Activated gamma-delta T cell treated with anti-CD3 and anti-CD28 coated beads, Interleukin-2, amount 50 U/mL, for 16 hours (primary cell): Measurements from ENCODE around the gene SMAP1.
"Not testable (repeated sequence)": the region's sequence is repeated elsewhere in the genome, so short reads cannot be mapped to it uniquely, and the experiment has no call there.

Experiments
- DNase-seq: peaks from one replicate; pipeline ENCODE4 v3.0.0-alpha.2; 2020; ENCODE audit warnings: low read depth

The SMAP1 gene

GRCh38 chr6:70740746-70741145, 73.1 kb downstream of the SMAP1 start:
- not testable (repeated sequence) for DNase-seq

- DNase-seq = not testable (repeated sequence)
These were observed 74.8 kb downstream of the SMAP1 start for GRCh38 chr6:70742462-70742861.

DNA sequence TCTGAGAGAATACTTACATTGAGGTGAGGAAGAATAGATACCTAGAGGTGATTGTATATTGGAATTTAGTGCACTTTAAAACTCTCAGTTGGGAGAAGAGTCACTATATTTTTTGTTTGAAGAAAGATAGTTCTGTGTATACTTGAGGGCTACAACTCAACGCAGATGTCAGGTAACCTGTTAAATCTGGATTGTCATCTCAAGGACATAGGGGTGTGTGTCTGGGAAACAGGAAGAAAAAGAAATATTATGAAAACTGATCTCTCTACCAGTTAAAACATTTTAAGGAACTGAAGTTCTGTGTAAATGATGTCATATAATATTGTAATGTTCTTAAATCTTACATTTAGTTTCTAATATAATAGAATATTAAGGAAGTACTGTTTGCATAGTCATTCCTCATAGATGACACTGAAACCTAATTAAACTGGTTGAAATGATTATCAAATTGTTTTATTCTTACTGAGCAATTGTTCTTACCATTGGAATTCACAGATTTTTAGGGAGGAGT, 86.2 kb downstream of the SMAP1 start:
- no peak for DNase-seq

GRCh38 chr6:70758883-70759282, 91.2 kb downstream of the SMAP1 start:
- DNase-seq = no peak

GRCh38 chr6:70763754-70764510, 96.2 kb downstream of the SMAP1 start:
- no peak for DNase-seq

GRCh38 chr6:70764706-70765105, 97.0 kb downstream of the SMAP1 start:
- no peak for DNase-seq

DNA sequence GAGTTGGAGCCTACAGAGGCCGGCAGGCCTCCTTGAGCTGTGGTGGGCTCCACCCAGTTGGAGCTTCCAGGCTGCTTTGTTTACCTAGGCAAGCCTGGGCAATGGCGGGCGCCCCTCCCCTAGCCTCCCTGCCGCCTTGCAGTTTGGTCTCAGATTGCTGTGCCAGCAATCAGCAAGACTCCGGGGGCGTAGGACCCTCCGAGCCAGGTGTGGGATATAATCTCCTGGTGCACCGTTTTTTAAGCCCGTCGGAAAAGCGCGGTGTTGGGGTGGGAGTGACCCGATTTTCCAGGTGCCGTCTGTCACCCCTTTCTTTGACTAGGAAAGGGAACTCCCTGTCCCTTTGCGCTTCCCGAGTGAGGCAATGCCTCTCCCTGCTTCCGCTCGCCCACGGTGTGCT, 103.7 kb downstream of the SMAP1 start:
- DNase-seq = not testable (repeated sequence)

- no peak for DNase-seq
These were observed 112.3 kb downstream of the SMAP1 start for GRCh38 chr6:70779934-70780333.

GRCh38 chr6:70790483-70791224, 123.0 kb downstream of the SMAP1 start:
- no peak for DNase-seq

DNA sequence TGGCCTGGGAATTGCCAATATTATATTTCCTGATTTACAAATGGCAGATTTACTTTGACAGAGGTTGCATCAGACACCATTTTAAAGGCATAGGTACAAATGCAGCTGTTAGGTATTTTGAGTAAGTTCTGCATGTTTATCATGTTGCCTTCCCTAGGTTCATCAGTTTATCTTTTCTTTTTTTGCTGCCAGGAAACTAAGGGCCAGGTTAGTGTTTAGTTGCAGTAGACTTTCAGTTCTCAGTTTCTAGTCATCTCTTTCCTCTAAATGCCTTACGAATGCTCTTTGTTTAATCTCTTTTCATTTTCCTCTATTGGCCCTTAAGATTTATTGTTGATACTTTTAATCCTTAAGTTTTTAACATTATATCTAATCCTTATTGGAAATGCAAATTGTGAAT, 129.9 kb downstream of the SMAP1 start:
- DNase-seq = no peak

GRCh38 chr6:70806086-70806485, 138.4 kb downstream of the SMAP1 start:
- DNase-seq = no peak

GRCh38 chr6:70811788-70812187, 144.1 kb downstream of the SMAP1 start:
- no peak for DNase-seq

DNA sequence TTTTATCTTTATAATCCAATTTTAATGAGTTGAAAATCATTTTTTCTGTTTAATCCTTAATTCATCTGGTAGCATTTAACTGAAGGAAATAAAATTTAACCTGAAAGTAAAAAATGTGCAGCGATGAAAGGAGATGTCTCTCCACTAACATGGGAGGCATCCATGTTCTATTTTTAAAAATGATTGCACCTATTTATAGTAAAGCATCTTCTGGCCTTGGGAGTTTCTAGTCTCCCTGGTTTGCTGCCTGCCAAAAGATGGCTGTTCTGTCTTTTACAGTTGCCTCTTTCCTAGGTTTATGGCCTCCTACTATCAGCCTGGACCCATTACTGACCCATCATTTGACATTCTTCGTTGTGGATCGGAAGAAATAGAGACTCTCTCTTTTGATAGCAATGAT, 146.2 kb downstream of the SMAP1 start:
- no peak for DNase-seq

DNA sequence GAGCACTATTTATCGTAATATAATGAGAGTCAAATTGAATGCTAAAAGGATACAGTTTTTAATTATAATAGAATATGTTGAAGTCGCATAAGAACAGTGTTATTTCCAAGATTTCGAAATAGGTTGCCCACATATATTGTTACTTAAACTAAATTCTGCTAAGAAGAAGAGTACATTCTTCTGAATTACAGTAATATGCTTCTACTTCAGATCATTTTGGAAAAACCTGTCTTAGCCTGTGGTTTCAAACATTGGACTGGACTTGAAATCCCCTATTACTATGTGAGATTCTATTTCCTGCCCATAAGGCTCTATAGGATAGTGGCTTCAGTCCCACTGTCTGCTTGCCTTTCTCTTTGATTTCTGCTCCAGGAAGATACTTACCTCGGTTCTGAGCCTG, 152.0 kb downstream of the SMAP1 start:
- no peak for DNase-seq

DNA sequence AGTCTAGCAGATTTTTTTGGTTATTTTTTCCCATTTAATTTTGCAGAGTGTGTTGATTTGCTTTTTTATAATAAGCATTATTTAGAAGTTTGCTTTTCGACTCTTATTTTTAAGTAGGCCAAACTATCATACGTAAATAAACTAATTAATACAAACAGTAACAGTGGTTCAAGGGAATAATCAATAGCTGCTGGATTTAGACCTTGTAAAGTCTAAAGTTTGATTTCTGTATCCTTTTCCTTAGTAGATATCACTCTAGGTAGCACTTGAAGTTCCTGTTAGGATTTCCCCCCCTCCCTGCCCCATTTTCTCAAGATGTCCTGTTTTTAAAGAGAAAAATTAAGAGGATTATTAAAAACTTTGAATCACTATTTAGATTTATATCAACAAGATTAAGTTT, 153.1 kb downstream of the SMAP1 start:
- DNase-seq = no peak

- no peak for DNase-seq
These were observed 154.1 kb downstream of the SMAP1 start for GRCh38 chr6:70821751-70822150.

- no peak for DNase-seq
These were observed 156.0 kb downstream of the SMAP1 start for GRCh38 chr6:70823651-70824050.

DNA sequence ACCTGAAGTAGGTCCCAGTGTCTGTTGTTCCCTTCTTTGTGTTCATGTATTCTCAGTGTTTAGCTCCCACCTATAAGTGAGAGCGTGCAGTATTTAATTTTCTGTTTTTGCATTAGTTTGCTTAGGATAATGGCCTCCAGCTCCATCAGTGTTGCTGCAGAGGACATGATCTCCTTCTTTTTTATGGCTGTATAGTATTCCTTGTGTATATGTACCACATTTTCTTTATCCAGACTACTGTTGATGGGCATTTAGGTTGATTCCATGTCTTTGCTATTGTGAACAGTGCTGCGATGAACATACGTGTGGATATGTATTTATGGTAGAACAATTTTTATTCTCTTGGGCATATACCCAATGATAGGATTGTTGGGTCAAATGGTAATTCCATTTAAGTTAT, 163.7 kb downstream of the SMAP1 start:
- DNase-seq = no peak

GRCh38 chr6:70834520-70834919, 166.8 kb downstream of the SMAP1 start:
- DNase-seq = no peak

GRCh38 chr6:70838907-70839285, 171.2 kb downstream of the SMAP1 start:
- no peak for DNase-seq

DNA sequence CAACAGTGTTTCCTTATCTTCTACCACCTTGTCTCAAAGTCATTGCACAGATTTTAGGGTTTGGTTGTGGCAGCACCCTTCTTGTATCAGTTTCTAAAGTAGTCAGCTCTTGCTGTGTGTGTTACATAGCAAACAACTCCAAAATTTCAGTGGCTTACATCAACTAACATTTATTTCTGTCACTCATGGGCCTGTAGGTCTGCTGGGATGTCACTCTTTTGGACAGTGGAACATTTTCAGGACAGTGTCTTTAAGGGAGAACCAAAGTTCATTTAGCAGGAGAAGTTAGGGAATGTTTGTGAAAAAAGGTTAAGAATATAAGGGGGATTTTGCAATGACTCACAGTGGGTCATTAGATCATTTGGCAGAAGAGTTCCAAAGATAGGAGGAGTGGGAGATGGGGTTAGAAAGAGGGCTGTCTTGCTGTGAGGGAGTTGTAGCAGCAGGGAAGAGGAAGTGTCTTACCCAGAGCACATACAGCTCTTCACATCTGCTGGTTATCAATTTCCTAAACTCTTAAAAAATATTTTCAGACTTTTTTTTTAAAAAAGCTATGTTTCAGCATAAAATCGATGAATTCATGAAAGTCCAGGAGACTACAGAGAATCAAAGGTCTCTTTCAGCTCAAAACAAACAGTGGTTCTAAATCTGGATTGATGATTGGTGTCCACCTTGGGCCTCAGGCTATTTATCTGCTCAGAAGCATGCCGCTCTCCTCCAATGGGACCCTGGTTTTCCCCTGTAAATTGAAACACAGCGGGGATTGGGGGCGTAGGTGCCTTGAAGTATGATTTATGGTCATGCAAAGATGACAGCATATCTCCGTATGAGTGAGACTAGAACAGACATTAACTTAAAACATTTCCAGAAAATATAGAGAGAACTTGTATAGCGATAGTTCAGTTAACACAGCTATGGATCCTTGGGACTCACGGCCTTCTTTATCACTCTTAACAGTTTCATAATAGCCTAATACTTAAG, 171.9 kb downstream of the SMAP1 start:
- no peak for DNase-seq

GRCh38 chr6:70841112-70841511, 173.4 kb downstream of the SMAP1 start:
- DNase-seq = no peak
